ENCODE measurements around the gene BLM.
A peak's percentile ranks its signal among the peaks of the same experiment; 100 is the strongest.

BLM gene

DNA sequence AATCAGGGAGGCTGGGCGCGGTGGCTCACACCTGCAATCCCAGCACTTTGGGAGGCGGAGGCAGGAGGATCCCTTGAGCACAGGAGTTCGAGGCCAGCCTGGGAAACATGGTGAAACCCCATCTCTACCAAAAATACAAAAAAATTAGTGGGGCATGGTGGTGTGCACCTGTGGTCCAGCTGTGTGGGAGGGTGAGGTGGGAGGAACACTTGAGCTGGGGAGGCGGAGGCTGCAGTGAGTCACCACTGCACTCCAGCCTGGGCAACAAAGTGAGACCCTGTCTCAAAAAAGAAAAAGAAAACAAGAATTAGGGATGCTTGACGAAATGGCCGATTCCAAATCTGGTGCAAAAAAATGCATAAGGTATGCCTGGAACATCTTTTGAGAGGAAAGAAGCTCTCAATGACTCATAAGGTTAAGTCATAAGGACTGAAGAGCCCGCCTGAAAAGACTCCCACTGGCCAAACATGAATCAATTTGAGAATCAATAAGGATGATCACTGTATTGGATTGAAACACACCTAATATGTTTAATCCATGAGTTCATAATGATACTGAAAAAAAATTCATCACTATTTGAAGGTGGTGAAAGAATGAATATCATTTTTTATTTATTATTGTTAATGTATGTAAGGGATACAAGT lies 27.7 kb downstream of the BLM start:
- Histone ChIP-seq H3K4me3 (ENCODE audit: low read length) (no peak overlapping the region), H3K9ac (ENCODE audit: low read length) (no peak overlapping the region), H3K9me3 (ENCODE audit: control insufficient read depth, low read length) (no peaks in the 10 kb centered on the region), H3K36me3 (ENCODE audit: control insufficient read depth, insufficient read depth, low read length, severe bottlenecking) (no peaks in the 10 kb centered on the region), H3K27me3 (replicated peaks; ENCODE audit: control insufficient read depth, insufficient read depth, low read length) (no peaks in the 10 kb centered on the region), H3K4me1 (ENCODE audit: control insufficient read depth, insufficient read depth, low read length) (peaks cover 4% of the 10 kb centered on the region)
- DNase-seq (ENCODE audit: low read depth): no peak

DNA sequence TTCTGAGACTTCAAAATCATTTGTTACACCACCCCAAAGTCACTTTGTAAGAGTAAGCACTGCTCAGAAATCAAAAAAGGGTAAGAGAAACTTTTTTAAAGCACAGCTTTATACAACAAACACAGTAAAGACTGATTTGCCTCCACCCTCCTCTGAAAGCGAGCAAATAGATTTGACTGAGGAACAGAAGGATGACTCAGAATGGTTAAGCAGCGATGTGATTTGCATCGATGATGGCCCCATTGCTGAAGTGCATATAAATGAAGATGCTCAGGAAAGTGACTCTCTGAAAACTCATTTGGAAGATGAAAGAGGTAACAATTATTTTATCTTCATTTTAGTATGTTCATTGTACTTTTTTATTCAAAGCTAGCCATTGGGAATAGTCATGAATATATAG lies 32.6 kb downstream of the BLM start:
- no peak overlapping the region for H3K4me3 ChIP-seq (ENCODE audit: low read length)
- no peak overlapping the region for H3K9ac ChIP-seq (ENCODE audit: low read length)
- H3K27me3 ChIP-seq (replicated peaks; ENCODE audit: control insufficient read depth, insufficient read depth, low read length): no peaks in the 10 kb centered on the region
- no peaks in the 10 kb centered on the region for H3K36me3 ChIP-seq (ENCODE audit: control insufficient read depth, insufficient read depth, low read length, severe bottlenecking)
- peaks cover 4% of the 10 kb centered on the region for H3K4me1 ChIP-seq (ENCODE audit: control insufficient read depth, insufficient read depth, low read length)
- DNase-seq (ENCODE audit: low read depth): no peak
- H3K9me3 ChIP-seq (ENCODE audit: control insufficient read depth, low read length): no peaks in the 10 kb centered on the region

- no peaks in the 10 kb centered on the region for H3K9me3 ChIP-seq (ENCODE audit: control insufficient read depth, low read length)
- no peak for DNase-seq (ENCODE audit: low read depth)
- H3K4me3 ChIP-seq (ENCODE audit: low read length): no peak overlapping the region
- H3K36me3 ChIP-seq (ENCODE audit: control insufficient read depth, insufficient read depth, low read length, severe bottlenecking): no peaks in the 10 kb centered on the region
- no peaks in the 10 kb centered on the region for H3K27me3 ChIP-seq (replicated peaks; ENCODE audit: control insufficient read depth, insufficient read depth, low read length)
- H3K9ac ChIP-seq (ENCODE audit: low read length): no peak overlapping the region
- peaks cover 4% of the 10 kb centered on the region for H3K4me1 ChIP-seq (ENCODE audit: control insufficient read depth, insufficient read depth, low read length)
Measured at GRCh38 chr15:90750186-90750585, 33.0 kb downstream of the BLM start.

- no peak for DNase-seq (ENCODE audit: low read depth)
- Histone ChIP-seq H3K36me3 (ENCODE audit: control insufficient read depth, insufficient read depth, low read length, severe bottlenecking) (no peaks in the 10 kb centered on the region), H3K9ac (ENCODE audit: low read length) (no peak overlapping the region), H3K4me3 (ENCODE audit: low read length) (no peak overlapping the region), H3K27me3 (replicated peaks; ENCODE audit: control insufficient read depth, insufficient read depth, low read length) (no peaks in the 10 kb centered on the region), H3K4me1 (ENCODE audit: control insufficient read depth, insufficient read depth, low read length) (peaks cover 4% of the 10 kb centered on the region), H3K9me3 (ENCODE audit: control insufficient read depth, low read length) (no peaks in the 10 kb centered on the region)
Measured at GRCh38 chr15:90751300-90751825, 34.2 kb downstream of the BLM start.

GRCh38 chr15:90756916-90757315 lies 39.8 kb downstream of the BLM start:
- Histone ChIP-seq H3K9ac (ENCODE audit: low read length) (no peak overlapping the region), H3K9me3 (ENCODE audit: control insufficient read depth, low read length) (no peaks in the 10 kb centered on the region), H3K36me3 (ENCODE audit: control insufficient read depth, insufficient read depth, low read length, severe bottlenecking) (no peaks in the 10 kb centered on the region), H3K4me1 (ENCODE audit: control insufficient read depth, insufficient read depth, low read length) (peaks cover 9% of the 10 kb centered on the region), H3K27me3 (replicated peaks; ENCODE audit: control insufficient read depth, insufficient read depth, low read length) (no peaks in the 10 kb centered on the region), H3K4me3 (ENCODE audit: low read length) (no peak overlapping the region)
- no peak for DNase-seq (ENCODE audit: low read depth)

GRCh38 chr15:90757461-90757860 lies 40.3 kb downstream of the BLM start:
- Histone ChIP-seq H3K9ac (ENCODE audit: low read length) (no peak overlapping the region), H3K4me1 (ENCODE audit: control insufficient read depth, insufficient read depth, low read length) (peaks cover 10% of the 10 kb centered on the region), H3K36me3 (ENCODE audit: control insufficient read depth, insufficient read depth, low read length, severe bottlenecking) (no peaks in the 10 kb centered on the region), H3K9me3 (ENCODE audit: control insufficient read depth, low read length) (no peaks in the 10 kb centered on the region), H3K27me3 (replicated peaks; ENCODE audit: control insufficient read depth, insufficient read depth, low read length) (no peaks in the 10 kb centered on the region), H3K4me3 (ENCODE audit: low read length) (no peak overlapping the region)
- no peak for DNase-seq (ENCODE audit: low read depth)

DNA sequence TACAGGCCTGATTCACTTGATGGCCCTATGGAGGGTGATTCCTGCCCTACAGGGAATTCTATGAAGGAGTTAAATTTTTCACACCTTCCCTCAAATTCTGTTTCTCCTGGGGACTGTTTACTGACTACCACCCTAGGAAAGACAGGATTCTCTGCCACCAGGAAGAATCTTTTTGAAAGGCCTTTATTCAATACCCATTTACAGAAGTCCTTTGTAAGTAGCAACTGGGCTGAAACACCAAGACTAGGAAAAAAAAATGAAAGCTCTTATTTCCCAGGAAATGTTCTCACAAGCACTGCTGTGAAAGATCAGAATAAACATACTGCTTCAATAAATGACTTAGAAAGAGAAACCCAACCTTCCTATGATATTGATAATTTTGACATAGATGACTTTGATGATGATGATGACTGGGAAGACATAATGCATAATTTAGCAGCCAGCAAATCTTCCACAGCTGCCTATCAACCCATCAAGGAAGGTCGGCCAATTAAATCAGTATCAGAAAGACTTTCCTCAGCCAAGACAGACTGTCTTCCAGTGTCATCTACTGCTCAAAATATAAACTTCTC lies 43.6 kb downstream of the BLM start:
- Histone ChIP-seq H3K27me3 (replicated peaks; ENCODE audit: control insufficient read depth, insufficient read depth, low read length) (no peaks in the 10 kb centered on the region), H3K9ac (ENCODE audit: low read length) (no peak overlapping the region), H3K9me3 (ENCODE audit: control insufficient read depth, low read length) (no peaks in the 10 kb centered on the region), H3K4me3 (ENCODE audit: low read length) (no peak overlapping the region), H3K36me3 (ENCODE audit: control insufficient read depth, insufficient read depth, low read length, severe bottlenecking) (no peaks in the 10 kb centered on the region), H3K4me1 (ENCODE audit: control insufficient read depth, insufficient read depth, low read length) (peaks cover 10% of the 10 kb centered on the region)
- no peak for DNase-seq (ENCODE audit: low read depth)

GRCh38 chr15:90761629-90762028 lies 44.5 kb downstream of the BLM start:
- Histone ChIP-seq H3K4me1 (ENCODE audit: control insufficient read depth, insufficient read depth, low read length) (peaks cover 10% of the 10 kb centered on the region), H3K36me3 (ENCODE audit: control insufficient read depth, insufficient read depth, low read length, severe bottlenecking) (no peaks in the 10 kb centered on the region), H3K9me3 (ENCODE audit: control insufficient read depth, low read length) (no peaks in the 10 kb centered on the region), H3K4me3 (ENCODE audit: low read length) (no peak overlapping the region), H3K9ac (ENCODE audit: low read length) (no peak overlapping the region), H3K27me3 (replicated peaks; ENCODE audit: control insufficient read depth, insufficient read depth, low read length) (no peaks in the 10 kb centered on the region)
- no peak for DNase-seq (ENCODE audit: low read depth)

GRCh38 chr15:90762109-90762508 lies 45.0 kb downstream of the BLM start:
- peak; percentile 19 for DNase-seq (ENCODE audit: low read depth)
- H3K9me3 ChIP-seq (ENCODE audit: control insufficient read depth, low read length): no peaks in the 10 kb centered on the region
- no peak overlapping the region for H3K9ac ChIP-seq (ENCODE audit: low read length)
- no peaks in the 10 kb centered on the region for H3K36me3 ChIP-seq (ENCODE audit: control insufficient read depth, insufficient read depth, low read length, severe bottlenecking)
- peaks cover 10% of the 10 kb centered on the region for H3K4me1 ChIP-seq (ENCODE audit: control insufficient read depth, insufficient read depth, low read length)
- H3K4me3 ChIP-seq (ENCODE audit: low read length): no peak overlapping the region
- no peaks in the 10 kb centered on the region for H3K27me3 ChIP-seq (replicated peaks; ENCODE audit: control insufficient read depth, insufficient read depth, low read length)

DNA sequence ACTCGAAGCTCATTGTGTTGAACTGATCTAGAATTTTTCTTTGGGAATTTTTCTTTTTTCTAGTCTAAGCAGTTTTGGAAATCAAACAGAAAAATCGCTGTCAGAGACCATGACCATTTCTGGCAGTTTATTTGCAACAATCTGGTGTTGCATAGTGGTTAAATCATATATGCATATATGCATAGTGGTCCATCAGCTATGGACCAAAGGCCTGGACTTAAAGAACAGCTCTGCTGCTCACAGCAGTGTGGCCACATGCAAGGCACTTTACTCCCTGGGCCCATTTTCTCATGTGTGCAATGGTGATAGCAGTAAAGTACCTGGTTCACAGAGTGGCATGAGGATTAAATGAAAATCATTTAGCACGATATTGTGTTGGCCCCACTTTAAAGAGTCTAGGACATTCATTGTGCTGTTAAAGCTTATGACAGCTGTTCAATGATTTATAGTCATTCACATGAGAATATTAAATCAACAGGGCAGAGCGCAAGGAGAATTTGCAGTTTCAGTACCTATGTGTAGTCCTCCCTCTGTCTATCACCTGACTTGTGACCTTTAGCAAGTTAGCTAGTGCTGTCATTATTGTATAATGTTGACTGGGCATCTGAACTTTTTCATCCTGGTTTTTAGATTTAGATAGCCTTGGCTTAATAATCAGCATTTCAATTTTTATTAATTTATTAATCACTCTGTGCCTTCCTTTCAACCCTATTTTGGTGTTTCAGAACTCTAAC lies 46.4 kb downstream of the BLM start:
- H3K4me1 ChIP-seq (ENCODE audit: control insufficient read depth, insufficient read depth, low read length): peaks cover 10% of the 10 kb centered on the region
- H3K27me3 ChIP-seq (replicated peaks; ENCODE audit: control insufficient read depth, insufficient read depth, low read length): no peaks in the 10 kb centered on the region
- H3K4me3 ChIP-seq (ENCODE audit: low read length): no peak overlapping the region
- no peak for DNase-seq (ENCODE audit: low read depth)
- H3K36me3 ChIP-seq (ENCODE audit: control insufficient read depth, insufficient read depth, low read length, severe bottlenecking): no peaks in the 10 kb centered on the region
- no peaks in the 10 kb centered on the region for H3K9me3 ChIP-seq (ENCODE audit: control insufficient read depth, low read length)
- H3K9ac ChIP-seq (ENCODE audit: low read length): no peak overlapping the region

DNA sequence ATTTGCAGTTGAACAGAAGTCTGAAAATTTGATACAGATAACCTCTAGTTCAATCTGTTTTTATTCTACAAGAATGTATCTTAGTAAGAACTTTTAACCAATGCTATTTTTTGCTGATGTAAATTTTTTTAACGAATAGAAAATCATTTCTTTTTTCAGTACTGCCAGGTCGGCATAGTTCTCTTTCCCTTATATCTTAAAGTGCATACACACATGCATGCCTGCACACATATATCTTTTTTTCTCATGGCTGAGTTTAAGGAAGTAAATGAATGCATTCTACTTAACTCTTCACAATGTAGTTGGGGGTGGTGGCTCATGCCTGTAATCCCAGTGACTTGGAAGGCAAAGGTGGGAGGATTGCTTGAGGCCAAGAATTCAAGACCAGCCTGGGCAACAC lies 48.4 kb downstream of the BLM start:
- no peaks in the 10 kb centered on the region for H3K36me3 ChIP-seq (ENCODE audit: control insufficient read depth, insufficient read depth, low read length, severe bottlenecking)

More for the DNA sequence above, 48.4 kb downstream of the BLM start:
- no peak overlapping the region for H3K4me3 ChIP-seq (ENCODE audit: low read length)
- no peak overlapping the region for H3K9ac ChIP-seq (ENCODE audit: low read length)
- H3K4me1 ChIP-seq (ENCODE audit: control insufficient read depth, insufficient read depth, low read length): peaks cover 10% of the 10 kb centered on the region
- DNase-seq (ENCODE audit: low read depth): no peak
- no peaks in the 10 kb centered on the region for H3K9me3 ChIP-seq (ENCODE audit: control insufficient read depth, low read length)
- H3K27me3 ChIP-seq (replicated peaks; ENCODE audit: control insufficient read depth, insufficient read depth, low read length): no peaks in the 10 kb centered on the region
